NCI-H1092 treated with DMSO at 0.1 percent for 48 hours (cell line): Measurements from ENCODE around the gene ALG12.
"Not testable (repeated sequence)": the region's sequence is repeated elsewhere in the genome, so short reads cannot be mapped to it uniquely, and the experiment has no call there.

ENCODE experiments used
- DNase-seq: peaks from one replicate; lab custom pipeline; 2025; lab: John Stamatoyannopoulos, UW

The ALG12 gene

DNA sequence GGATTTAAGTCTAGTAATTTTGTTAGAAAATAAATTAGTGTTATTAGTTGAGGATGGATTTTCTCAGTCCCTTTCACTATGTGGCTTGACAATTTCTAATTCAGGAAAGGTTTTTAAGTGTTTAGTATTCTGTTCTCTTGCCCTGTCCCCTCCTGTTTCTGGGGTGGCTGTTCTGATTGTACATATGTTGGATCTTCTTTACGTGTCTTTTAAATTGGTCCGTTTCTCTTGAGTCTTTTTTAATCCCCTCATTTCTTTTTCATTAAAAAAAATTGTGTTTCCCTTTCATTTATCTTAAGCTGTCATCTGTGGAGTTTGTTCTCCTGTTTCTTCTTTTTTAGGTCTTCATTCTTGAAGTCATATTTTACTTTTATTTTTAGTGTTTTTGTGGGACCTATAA is 52.1 kb downstream of the ALG12 start:
- DNase-seq: no peak

DNA sequence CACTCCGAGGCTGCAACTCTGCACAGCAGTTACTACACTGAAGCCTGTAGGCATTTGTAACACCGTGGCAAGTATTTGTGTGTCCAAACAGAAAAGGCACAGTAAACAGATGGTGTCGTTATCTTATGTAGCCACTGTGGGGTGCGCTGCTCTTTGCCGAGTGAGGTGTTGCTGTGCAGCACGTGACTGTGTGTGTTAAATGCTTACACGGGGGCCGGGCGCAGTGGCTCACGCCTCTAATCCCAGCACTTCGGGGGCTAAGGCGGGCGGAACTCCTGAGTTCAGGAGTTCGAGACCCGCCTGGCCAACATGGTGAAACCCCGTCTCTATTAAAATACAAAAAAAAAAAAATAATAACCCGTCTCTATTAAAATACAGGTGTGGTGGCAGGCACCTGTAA is 53.1 kb downstream of the ALG12 start:
- DNase-seq: no peak

DNA sequence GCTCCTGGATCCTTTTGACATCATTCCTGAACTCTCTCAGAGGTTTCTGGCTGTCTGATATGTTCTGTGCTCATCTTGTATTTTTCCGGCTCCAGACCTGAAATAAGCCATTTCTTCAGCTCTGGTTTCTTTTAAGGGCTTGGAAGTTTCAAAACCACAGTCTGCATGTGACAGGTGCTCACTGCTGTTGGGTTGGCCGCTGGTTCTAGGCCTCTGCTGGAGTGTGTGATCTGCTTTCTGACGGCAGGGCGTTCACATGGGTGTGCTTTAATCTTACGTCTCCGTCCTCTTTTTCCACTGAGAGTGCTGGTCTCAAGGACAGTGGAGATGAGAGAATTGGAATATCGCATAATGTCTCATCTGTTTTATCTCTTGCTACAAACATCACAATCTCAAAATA is 54.3 kb downstream of the ALG12 start:
- no peak for DNase-seq

DNA sequence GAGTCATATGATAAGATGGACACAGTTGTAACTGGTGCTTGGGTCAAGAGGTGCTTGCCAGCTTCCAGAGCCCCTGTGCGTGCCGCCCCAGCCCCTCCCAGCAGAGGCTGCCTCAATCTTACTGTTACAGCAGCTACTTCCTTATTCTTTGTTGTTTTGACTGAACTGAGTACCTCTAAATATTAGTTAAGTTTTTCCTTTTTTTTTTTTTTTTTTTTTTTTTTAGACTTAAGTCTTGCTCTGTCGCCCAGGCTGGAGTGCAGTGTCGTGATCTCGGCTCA is 55.8 kb downstream of the ALG12 start:
- DNase-seq: no peak

DNA sequence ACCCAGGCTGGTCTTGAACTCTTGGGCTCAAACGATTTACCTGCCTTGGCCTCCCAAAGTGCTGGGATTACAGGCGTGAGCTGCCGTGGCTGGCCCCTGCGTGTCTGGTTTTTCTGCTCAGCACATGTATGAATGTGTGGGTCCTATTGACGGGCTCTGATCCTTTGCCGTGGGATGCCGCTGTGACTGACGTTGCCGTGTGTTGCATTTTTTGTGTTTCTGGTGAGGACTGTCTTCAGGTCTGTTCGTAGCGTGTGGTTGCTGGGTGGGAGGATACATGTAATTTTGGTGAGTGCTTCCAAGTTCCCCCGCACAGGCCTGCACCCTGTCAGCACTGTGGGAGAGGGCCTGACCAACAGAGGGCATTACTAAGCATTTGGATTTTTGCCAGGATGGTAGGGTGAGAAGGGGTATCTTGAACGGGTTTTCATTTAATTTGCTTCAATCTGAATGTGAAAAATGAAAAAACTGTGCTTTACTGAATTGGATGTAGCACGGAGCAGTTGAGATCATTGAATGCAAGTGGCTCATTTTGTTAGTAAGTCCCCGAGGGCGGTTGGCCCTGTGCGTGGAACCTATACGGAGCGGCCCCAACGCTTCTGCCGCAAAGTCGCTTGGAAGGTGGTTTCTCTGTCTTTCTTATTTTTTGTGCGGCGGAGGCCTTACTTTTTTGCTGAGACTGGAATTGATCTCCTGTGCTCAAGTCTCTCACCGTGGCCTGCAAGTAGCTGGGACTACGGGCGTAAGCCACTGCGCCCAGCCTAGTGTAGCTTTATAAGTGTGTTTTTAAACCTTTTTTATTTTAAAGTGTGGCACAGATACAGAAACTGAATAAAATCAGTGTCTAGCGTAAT is 56.4 kb downstream of the ALG12 start:
- DNase-seq: no peak

DNA sequence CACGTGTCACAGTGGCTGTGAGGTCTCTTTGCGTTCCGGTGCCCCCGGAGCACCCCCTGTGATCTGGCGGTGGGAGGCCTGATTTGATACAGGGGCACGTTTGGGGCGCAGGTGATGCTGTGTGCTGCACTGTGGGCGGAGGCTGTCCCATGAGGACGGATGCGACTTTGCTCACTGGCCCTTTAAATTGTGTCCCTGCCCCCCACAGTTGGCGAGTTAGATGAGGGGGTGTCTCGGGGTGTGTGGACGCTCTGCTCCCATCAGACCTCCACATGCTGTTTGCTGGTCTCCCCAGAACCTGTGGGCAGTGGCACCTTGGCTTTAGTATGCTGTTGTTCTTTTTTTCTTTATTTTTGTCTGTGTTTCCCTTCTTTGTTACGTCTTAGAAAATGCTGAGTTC is 59.4 kb downstream of the ALG12 start:
- no peak for DNase-seq

DNA sequence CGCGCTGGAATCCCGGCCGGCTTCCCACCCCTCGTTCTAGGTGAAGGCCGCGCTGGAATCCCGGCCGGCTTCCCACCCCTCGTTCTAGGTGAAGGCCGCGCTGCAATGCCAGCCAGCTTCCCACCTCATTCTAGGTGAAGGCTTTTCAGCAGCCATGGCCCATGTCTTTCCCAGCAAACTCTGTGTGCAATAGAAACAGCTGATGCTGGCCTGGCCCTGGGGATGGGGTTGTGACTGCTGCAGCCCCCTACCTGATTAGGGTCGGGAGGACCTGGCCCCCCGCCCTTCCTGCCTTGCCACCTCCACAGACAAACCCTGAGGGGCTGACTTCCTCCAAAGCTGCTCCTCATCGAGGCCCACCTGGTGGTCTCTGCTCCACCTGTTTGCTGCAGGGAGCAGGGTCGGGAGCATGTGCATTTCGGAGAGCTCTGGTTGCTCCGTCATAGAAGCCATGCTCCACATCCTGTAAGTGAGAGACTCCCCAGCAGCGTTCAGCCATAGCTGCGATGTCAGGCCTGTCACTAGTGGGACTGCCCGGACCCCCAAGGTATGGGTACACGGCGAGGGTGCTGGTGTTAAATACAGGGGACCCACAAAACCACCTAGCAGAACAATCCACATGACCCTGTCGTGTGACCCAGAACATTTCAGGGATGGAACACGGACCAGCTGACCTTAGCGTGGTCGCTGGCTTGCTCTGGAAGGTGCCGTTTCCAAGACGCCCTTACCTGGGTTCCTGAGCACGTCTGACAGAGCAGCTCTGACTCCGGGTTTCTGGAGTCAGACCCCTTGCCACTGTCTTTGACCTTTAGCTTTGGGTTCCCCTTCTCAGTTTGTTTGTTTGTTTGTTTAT is 61.2 kb downstream of the ALG12 start:
- no peak for DNase-seq

DNA sequence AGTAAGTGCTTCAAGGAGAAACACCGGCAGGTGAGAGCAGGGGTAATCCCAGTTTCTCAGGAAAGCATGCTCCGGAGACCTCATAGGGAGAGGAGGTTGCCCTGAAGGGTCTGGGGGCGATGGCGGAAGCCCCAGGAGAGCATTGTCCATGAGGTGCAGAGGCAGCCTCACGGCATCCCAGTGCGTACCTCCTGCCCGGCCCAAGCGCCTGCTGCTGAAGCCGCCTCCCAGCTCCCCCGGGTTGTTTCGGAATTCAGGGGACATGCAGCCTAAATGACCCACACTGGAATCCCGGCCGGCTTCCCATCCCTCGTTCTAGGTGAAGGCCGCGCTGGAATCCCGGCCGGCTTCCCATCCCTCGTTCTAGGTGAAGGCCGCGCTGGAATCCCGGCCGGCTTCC is 61.9 kb downstream of the ALG12 start:
- no peak for DNase-seq

DNA sequence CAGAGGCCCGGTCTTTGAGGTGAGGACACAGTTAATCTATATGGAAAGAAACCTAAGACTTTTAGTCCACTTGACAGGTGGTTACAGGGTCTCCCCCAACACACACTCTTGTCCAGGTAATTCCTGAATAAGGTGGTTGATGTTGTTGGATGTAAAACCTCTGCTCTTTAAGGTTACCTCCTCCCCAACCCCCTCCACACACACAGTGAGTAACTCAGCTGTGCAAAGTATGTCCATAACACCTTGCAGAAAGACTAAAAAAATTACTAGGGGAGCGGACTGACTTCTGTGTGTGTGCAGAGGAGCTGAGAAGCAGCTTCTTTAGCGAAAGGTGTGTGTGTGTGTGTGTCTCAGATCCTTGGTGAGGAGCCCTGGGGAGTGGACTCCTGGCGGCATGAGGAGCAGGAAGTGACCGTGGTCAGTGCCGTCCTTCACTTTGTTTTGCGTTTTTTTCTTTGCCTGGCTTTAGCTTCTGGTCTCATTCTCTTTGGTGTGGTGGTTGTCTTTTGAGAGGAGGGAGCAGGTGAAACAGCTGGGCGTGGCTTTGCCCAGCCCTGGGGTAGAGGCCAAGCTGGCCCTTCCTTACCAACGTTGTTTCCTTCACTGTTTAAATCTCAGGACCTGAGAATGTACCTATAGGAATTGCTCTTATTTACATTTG is 62.9 kb downstream of the ALG12 start:
- DNase-seq: no peak

DNA sequence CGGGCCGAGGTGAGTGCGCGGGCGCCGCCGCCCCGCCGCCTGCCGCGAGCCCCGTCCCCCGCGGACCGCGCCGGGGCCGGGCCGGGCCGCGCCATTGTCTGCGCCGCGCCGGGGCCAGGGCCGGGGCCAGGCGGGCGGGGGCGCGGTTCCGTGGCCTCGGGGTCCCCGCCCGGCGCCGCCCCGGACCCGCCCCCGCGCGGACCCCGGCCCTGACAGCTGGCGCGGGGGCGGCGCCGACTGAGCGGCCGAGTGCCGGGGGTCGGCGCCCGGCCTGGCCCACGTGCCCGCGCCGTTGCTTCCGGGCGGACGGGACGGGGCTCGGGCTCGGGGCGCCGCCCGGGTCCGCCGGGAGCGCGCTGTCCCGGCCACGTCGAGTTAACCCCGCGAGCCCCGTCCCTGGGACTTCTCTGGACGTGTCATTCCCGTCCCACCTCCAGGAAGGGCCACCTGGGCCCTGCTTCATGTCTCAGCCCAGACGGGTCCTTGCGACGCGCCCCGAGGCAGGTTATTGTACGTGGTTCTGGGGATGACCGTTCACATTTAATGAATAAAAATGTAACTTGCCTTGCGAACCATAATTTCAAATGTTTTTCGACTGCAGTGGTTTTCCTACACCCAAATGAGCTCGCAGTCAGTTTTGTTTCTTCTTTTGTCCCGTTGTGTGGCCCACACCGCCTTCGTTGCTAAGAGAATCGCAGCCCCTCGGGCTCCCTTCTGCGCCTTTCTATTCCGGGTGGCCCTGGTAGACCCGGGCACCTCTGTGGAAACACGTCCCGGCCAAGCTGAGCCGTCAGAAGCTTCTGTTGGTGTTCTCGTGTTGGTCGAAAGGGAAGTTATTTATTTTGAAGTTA is 64.0 kb downstream of the ALG12 start:
- DNase-seq: no peak

DNA sequence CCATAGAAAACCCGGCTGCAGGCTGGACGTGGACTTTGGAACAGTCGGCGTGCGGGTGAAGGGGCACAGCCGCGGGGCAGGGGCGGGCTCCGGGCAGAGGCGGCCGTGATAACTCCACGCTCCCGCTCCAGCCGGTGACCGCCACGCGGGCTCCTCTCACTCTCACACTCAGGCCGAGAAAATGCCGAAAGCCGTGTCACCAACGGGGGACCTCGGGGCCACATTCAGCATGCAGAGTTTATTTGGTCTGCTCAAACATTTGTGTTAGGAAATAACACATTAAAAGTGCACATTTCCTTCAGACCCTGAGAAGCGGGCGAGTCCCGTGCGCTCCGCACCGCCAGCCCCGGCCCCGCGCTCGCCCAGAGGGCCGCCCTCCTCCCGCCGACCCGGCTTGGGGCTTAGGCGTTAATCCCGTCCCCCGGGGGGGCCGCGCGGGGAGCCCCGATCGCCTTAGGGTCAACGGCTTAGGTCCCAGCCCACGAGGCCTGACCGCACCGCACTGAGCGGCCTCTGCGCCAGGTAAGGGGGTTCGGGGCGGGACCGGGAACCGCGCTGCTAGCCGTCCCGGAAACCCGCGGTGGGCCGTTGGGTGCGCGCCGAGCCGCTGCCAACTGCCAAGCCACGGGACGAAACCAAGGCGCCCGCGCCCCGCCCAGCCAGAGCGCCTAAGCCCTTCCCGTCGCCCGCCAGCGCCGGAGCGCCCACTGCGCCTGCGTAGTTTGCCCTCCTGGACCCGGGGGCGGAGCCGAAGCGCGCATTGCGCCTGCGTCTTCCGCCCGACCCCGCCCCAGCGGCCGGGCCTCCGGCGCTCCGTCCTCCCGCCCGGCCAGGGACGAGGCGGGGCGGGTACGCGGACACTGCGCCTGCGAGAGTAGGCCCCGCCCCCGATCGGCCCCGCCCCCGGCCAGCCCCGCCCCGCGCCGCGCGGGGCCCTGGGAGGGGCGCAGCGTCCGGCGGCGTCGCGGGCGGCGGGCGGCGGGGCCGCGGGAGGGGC is 65.0 kb downstream of the ALG12 start, which contains the start of gene ZBED4:
Gene ZBED4, plus strand, starts transcription at position 947 of the 997 bp plus-strand sequence. CDS start 29,819 bp downstream, outside the sequence.
- DNase-seq: peak; percentile 62

DNA sequence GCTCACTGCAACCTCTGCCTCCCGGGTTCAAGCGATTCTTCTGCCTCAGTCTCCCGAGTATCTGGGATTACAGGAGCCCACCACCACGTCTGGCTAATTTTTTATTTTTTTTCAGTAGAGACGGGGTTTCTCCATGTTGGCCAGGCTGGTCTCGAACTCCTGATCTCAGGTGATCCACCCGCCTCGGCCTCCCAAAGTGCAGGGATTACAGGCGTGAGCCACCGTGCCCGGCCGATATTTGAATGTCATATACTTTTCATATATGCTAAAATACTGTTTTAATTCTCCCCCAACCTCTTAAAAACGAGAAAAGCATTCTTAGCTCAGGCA is 65.7 kb downstream of the ALG12 start:
- not testable (repeated sequence) for DNase-seq

DNA sequence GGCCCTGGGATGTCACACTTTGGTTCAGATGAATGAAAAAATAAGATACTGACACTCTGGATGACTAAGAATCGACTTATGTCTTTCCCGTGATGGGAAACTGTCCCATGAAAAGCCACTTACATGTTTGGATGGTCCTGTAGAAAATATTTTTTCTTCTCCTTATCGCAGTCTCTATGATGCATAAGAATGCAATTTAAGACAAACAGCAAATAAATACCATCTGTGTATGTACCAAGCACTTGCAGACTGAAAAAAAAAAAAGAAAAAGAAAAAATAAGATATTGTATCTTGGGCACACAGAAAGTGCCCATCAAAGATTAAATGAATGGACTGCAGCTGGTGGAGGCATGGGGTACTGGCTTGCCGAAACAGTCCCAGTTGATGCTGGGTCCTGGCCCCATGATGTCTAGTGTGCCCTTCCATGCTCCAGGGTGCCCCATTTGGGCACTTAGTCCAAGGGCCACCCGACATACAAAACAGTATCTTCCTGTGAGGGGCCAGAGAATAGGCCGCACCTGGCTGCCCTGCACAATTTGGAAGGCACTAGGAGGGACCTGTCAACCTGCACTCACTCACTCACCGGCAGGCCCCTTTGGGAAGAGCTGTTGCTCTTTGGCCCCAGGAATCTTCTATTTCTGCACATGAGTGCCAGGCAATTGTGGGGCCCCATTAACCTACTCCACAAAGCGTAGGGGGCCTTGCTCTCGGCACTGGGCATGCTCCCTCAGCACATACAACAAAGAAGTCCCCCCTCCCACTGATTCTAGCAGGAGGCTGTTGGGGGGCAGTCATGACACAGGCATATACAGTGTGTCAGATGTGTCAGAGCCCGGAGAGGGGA is 67.1 kb downstream of the ALG12 start:
- DNase-seq: no peak
